OCI-LY1 (cell line): Measurements from ENCODE around the gene TAB2.

Source experiments
- H2AFZ ChIP-seq: fragments of 200-600 bp; sonication (generic), shearing (Covaris generic); 2 replicates; pipeline ENCODE4 v1.6.0; 2014; ENCODE audit warnings: antibody characterized with exemption, mild to moderate bottlenecking, low read length
- H3F3A ChIP-seq: fragments of 200-600 bp; sonication (generic), shearing (Covaris generic); 2 replicates; pipeline ENCODE4 v1.6.0; 2014; ENCODE audit warnings: mild to moderate bottlenecking, antibody characterized with exemption, low read length, moderate library complexity; ENCODE audit not compliant: insufficient read depth
- H3K27ac ChIP-seq: fragments of 200-600 bp; sonication (generic); 2 replicates; pipeline ENCODE4 v1.5.1; 2014; ENCODE audit warnings: low read length, mixed run types, mild to moderate bottlenecking, low read depth; ENCODE audit not compliant: poor library complexity, severe bottlenecking
- H3K27me3 ChIP-seq: fragments of 200-600 bp; sonication (generic); 2 replicates; pipeline ENCODE4 v1.6.0; 2014; ENCODE audit warnings: antibody characterized with exemption, mild to moderate bottlenecking, low read length, moderate library complexity; ENCODE audit not compliant: insufficient read depth
- H3K36me3 ChIP-seq: fragments of 200-600 bp; sonication (generic); 2 replicates; pipeline ENCODE4 v1.6.1; 2014; ENCODE audit warnings: mild to moderate bottlenecking, antibody characterized with exemption, low read length, moderate library complexity, mixed read lengths; ENCODE audit not compliant: insufficient read depth
- H3K4me1 ChIP-seq: fragments of 200-600 bp; sonication (generic); 2 replicates; pipeline ENCODE4 v1.5.1; 2014; ENCODE audit warnings: mild to moderate bottlenecking, low read length, moderate library complexity; ENCODE audit not compliant: insufficient read depth, severe bottlenecking
- H3K4me2 ChIP-seq: fragments of 200-600 bp; sonication (generic), shearing (Covaris generic); 2 replicates; pipeline ENCODE4 v1.6.1; 2014; ENCODE audit warnings: low read length
- H3K4me3 ChIP-seq: fragments of 200-600 bp; sonication (generic); 2 replicates; pipeline ENCODE4 v1.5.1; 2014; ENCODE audit warnings: low read length, low read depth, mild to moderate bottlenecking, mixed read lengths; ENCODE audit not compliant: poor library complexity, severe bottlenecking
- H3K79me2 ChIP-seq: fragments of 200-600 bp; shearing (Covaris generic); 2 replicates; pipeline ENCODE4 v1.6.1; 2016; ENCODE audit warnings: mixed run types, low read length, mixed read lengths; ENCODE audit not compliant: insufficient read depth
- H3K9ac ChIP-seq: fragments of 200-600 bp; sonication (generic), shearing (Covaris generic); 2 replicates; pipeline ENCODE4 v1.6.1; 2014; ENCODE audit warnings: mild to moderate bottlenecking, low read length, mixed read lengths
- H3K9me2 ChIP-seq: fragments of 200-600 bp; sonication (generic), shearing (Covaris generic); 2 replicates; pipeline ENCODE4 v1.6.1; 2014; ENCODE audit warnings: low read depth, mild to moderate bottlenecking, low read length, mixed read lengths
- H3K9me3 ChIP-seq: fragments of 200-600 bp; shearing (Covaris generic); 2 replicates; pipeline ENCODE4 v1.6.1; 2014; ENCODE audit warnings: low read length, mixed read lengths
- H4K20me1 ChIP-seq: fragments of 200-600 bp; sonication (generic), shearing (Covaris generic); 2 replicates; pipeline ENCODE4 v1.6.0; 2016; ENCODE audit warnings: mild to moderate bottlenecking, low read length; ENCODE audit not compliant: insufficient read depth
- EZH2 ChIP-seq: fragments of 200-600 bp; sonication (generic), shearing (Covaris generic); IDR thresholded peaks from 2 replicates; pipeline ENCODE4 v1.8.0; 2017; ENCODE audit warnings: borderline replicate concordance, mixed run types, mild to moderate bottlenecking, antibody characterized with exemption, low read length, moderate library complexity, mixed read lengths
- TF ChIP-seq, protein P1 (sequence below): fragments of 200-600 bp; sonication (generic), shearing (Covaris generic); IDR thresholded peaks from 2 replicates; pipeline ENCODE4 v1.5.1; 2017; ENCODE audit warnings: mild to moderate bottlenecking, antibody characterized with exemption, low read length, moderate library complexity, mixed read lengths

Gene TAB2

DNA sequence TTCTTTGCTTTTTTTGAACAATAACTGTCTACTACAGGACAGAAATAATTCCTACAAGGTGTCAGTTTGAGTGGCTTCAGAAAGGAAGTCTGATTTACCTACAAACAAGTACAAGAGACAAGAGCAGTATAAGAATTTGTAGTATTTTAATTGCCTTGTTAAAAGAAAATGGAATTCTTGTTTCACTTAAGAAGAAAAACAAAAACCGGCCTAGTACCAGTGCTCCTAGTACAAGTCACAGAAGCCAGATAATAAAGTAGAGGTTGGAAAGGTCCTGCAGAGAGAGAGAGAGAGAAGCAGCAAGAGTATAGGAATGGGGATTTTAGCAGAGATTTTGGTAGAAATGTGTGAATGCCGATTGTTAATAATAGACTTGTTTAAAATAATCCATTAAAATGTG is 6.4 kb downstream of the TAB2 start:
- Histone ChIP-seq H2AFZ (no peak overlapping the region), H4K20me1 (0 out of 2 replicates have a peak, but pooled peaks cover 3% of the 10 kb centered on the region), H3K9ac (no peak overlapping the region), H3K27me3 (no peaks in the 10 kb centered on the region), H3F3A (no peaks in the 10 kb centered on the region), H3K27ac (no peak overlapping the region), H3K9me2 (no peaks in the 10 kb centered on the region), H3K4me3 (no peak overlapping the region), H3K4me2 (no peak overlapping the region), H3K36me3 (0 out of 2 replicates have a peak, but pooled peaks cover 4% of the 10 kb centered on the region), H3K9me3 (no peaks in the 10 kb centered on the region), H3K79me2 (peaks cover 100% of the 10 kb centered on the region), H3K4me1 (peaks cover 49% of the 10 kb centered on the region)
- no peak for TF ChIP-seq EZH2
- TF ChIP-seq, protein P1, sequence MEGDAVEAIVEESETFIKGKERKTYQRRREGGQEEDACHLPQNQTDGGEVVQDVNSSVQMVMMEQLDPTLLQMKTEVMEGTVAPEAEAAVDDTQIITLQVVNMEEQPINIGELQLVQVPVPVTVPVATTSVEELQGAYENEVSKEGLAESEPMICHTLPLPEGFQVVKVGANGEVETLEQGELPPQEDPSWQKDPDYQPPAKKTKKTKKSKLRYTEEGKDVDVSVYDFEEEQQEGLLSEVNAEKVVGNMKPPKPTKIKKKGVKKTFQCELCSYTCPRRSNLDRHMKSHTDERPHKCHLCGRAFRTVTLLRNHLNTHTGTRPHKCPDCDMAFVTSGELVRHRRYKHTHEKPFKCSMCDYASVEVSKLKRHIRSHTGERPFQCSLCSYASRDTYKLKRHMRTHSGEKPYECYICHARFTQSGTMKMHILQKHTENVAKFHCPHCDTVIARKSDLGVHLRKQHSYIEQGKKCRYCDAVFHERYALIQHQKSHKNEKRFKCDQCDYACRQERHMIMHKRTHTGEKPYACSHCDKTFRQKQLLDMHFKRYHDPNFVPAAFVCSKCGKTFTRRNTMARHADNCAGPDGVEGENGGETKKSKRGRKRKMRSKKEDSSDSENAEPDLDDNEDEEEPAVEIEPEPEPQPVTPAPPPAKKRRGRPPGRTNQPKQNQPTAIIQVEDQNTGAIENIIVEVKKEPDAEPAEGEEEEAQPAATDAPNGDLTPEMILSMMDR, result no peak

DNA sequence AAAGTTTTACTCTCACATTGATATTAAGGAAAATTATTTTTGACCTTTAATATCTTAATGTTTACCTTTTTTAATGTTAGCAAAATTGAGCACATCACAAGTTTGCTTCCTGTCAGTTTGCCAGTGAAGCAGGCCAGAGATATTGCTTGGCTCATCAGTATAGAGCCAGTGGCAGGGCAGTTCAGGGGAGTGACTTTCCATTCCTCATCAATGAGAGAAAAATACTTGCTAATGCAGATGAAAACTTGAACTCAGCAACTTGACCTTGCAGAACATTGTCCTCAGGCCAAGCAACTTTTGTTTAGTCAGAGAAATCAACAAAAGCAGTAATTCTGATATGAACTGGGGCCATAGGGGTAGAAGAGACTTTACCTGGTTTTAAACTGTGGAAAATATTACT is 6.9 kb downstream of the TAB2 start:
- Histone ChIP-seq H3K4me2 (no peak overlapping the region), H3K27ac (no peak overlapping the region)

DNA sequence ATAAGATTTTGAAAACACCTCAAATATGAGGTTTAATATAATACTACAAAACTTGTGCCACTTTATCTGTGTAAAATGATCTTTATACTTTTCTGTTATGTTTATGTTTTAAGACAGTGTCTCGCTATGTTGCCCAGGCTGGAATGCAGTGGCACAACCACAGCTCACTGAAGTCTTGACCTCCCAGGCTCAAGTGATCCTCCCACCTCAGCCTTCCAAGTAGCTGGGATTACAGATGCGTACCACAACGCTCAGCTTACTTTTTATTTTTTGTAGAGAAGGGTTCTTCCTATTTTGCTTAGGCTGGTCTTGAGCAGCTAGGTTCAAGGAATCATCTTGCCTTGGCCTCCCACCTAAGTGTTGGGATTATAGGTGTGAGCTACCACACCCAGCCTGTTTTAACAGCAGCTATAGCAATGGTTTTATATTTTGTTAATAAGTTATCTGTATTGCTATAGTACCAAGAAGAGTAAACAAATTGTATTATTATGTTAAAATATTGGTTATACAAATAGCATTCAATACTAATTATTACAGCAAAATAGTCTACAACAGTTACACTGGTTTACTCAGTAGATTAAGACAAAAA is 8.2 kb downstream of the TAB2 start:
- Histone ChIP-seq H3F3A (no peaks in the 10 kb centered on the region), H3K9ac (no peak overlapping the region), H3K27ac (no peak overlapping the region), H3K4me1 (peaks cover 40% of the 10 kb centered on the region), H3K36me3 (0 out of 2 replicates have a peak, but pooled peaks cover 4% of the 10 kb centered on the region), H3K9me3 (no peaks in the 10 kb centered on the region), H4K20me1 (0 out of 2 replicates have a peak, but pooled peaks cover 4% of the 10 kb centered on the region), H3K9me2 (no peaks in the 10 kb centered on the region), H3K79me2 (peaks cover 100% of the 10 kb centered on the region), H3K4me3 (no peak overlapping the region), H2AFZ (no peak overlapping the region), H3K27me3 (no peaks in the 10 kb centered on the region), H3K4me2 (no peak overlapping the region)
- TF ChIP-seq, protein P1, result no peak
- TF ChIP-seq EZH2, result no peak

More for the DNA sequence above, 6.9 kb downstream of the TAB2 start:
- H3K79me2 ChIP-seq, result peaks cover 100% of the 10 kb centered on the region
- no peaks in the 10 kb centered on the region for H3K27me3 ChIP-seq
- no peaks in the 10 kb centered on the region for H3K9me2 ChIP-seq
- no peak overlapping the region for H2AFZ ChIP-seq
- H3K4me1 ChIP-seq, result peaks cover 44% of the 10 kb centered on the region
- H3K36me3 ChIP-seq, result 0 out of 2 replicates have a peak, but pooled peaks cover 4% of the 10 kb centered on the region
- no peaks in the 10 kb centered on the region for H3F3A ChIP-seq
- H3K9ac ChIP-seq, result no peak overlapping the region
- H4K20me1 ChIP-seq, result 0 out of 2 replicates have a peak, but pooled peaks cover under 1% of the 10 kb centered on the region
- no peak overlapping the region for H3K4me3 ChIP-seq
- no peaks in the 10 kb centered on the region for H3K9me3 ChIP-seq
- TF ChIP-seq, protein P1, result no peak
- TF ChIP-seq EZH2, result no peak
